GM18873 (cell line): Measurements from ENCODE around the gene MARCHF10.

Experiments
- ATAC-seq: cut with Tn5 transposase; IDR thresholded peaks from one replicate; pipeline ENCODE4 v1.9.1; 2021; ENCODE audit warnings: mild to moderate bottlenecking, moderate library complexity, moderate number of reproducible peaks; ENCODE audit not compliant: unreplicated experiment, low FRiP score

The MARCHF10 gene

DNA sequence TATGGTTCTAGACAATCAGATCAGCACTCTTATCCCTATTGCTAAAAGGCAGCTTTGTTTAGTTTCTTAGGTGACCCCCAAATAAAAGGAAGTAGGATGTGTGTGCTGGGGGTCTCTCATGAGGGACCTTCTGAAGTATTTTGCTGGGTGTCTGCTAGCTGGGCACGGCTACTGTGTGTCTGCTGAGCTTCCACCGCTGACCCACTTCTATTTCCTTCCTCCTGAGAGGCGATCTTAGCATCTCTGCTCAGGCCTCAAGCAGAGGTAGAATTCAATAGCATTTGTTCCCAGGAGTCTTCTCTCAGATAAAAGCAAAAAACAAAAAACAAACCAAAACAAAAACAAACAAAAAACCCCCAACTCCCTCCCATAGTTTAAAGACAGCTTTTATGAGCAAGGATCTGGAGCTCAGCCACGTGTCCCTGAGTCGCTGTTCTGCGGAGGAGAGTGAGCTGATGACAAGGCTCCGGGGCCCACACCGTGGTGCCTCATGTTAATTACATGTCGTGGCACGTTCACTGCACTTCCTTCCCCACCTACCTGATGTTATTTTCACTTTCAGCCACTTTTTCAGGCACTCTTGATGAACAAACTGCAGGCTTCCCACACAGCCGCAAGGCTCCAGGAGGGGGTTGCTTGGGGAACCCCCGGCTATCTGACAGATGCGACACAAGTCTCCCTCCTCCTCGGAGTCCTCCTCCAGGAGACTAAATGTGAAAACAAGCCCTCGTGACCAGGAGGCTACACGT, 83.5 kb downstream of the MARCHF10 start:
- ATAC-seq: peak; percentile 88

DNA sequence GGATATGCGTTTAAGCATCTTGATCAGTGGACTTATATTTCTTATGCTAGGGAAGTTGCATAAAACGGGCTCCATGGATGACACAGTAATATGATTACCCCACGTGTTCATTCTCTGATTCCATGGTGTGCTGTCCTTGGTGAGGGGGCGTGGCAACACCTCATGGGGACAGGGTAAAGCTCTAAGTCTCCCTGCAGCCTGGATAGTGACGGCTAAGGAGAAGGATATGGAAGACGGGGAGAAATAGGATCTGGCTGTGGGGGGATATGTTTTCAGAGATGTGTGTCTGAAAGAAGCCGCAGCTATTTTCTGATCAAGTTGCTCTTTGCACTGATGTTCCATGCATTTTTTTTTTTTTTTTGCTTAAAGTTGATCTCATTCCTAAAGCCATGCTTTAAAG, 84.3 kb downstream of the MARCHF10 start:
- no peak for ATAC-seq

GRCh38 chr17:62722625-62723024, 85.5 kb downstream of the MARCHF10 start:
- ATAC-seq: no peak

GRCh38 chr17:62720126-62720850, 87.8 kb downstream of the MARCHF10 start:
- no peak for ATAC-seq

GRCh38 chr17:62719586-62719985, 88.5 kb downstream of the MARCHF10 start:
- no peak for ATAC-seq

GRCh38 chr17:62718429-62718828, 89.7 kb downstream of the MARCHF10 start:
- ATAC-seq: no peak

GRCh38 chr17:62717889-62718288, 90.2 kb downstream of the MARCHF10 start:
- ATAC-seq: no peak

- no peak for ATAC-seq
Measured at GRCh38 chr17:62717589-62717855, 90.6 kb downstream of the MARCHF10 start.

- no peak for ATAC-seq
Measured at GRCh38 chr17:62716834-62717588, 91.1 kb downstream of the MARCHF10 start.

- ATAC-seq: no peak
Measured at GRCh38 chr17:62715882-62716390, 92.2 kb downstream of the MARCHF10 start.

DNA sequence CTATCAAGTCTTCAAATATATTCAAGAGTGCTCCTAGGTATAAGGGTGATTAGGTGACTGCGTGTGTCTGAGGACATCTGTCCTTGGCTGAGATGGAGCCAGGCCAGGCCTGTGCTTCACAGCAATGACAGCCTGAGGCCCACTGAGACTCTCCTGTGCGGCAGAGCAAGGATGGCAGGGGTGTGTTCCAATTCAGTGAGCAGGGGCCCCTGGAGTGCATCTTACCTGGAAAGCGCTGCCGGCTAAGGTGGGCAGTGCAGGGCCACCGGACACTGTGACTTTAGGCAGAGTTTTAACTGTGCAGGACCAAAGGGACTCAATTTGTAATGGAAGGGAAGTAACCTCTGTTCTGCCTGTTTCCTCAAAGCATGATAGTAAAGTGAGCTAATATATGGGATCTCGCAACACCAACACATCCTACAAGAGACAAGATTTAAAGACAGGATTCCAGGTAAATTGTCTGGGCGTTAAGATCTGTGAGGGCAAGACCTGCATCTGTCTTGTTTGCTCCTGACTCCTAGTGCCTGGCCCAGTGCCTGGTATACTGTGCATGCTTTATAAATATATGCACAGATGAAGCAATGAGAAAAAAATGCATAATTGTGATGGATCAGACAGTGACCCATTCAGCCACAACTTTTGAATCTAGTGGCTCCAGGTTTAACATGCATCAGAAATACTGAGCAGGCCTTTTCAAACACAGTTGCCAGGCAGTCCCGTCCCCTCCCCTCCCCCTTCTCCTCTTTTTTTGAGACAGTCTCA, 93.9 kb downstream of the MARCHF10 start:
- ATAC-seq: no peak

- no peak for ATAC-seq
Measured at GRCh38 chr17:62713086-62713881, 94.8 kb downstream of the MARCHF10 start.

DNA sequence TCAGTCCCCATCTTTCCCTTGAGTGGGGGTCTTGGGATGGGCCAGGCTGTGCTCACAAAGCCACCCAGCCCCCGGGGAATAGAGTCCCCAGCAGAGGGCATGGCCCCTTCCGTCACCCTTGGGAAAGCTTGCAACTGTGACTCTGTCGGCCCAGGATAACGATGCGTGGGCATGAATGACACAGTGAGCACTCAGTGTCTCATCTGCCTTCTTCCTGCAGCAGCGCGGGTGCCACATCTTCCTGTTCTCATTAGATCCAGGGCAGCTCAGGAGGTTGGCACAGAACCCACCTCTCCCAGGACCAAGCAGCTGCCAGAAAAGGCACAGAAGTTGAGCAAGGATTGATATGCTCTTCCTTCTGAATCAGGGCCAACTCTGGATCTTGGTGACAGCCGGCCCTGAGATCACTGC, 95.9 kb downstream of the MARCHF10 start:
- no peak for ATAC-seq

- no peak for ATAC-seq
Measured at GRCh38 chr17:62708587-62708986, 99.5 kb downstream of the MARCHF10 start.

GRCh38 chr17:62707425-62707739, 100.7 kb downstream of the MARCHF10 start:
- no peak for ATAC-seq

DNA sequence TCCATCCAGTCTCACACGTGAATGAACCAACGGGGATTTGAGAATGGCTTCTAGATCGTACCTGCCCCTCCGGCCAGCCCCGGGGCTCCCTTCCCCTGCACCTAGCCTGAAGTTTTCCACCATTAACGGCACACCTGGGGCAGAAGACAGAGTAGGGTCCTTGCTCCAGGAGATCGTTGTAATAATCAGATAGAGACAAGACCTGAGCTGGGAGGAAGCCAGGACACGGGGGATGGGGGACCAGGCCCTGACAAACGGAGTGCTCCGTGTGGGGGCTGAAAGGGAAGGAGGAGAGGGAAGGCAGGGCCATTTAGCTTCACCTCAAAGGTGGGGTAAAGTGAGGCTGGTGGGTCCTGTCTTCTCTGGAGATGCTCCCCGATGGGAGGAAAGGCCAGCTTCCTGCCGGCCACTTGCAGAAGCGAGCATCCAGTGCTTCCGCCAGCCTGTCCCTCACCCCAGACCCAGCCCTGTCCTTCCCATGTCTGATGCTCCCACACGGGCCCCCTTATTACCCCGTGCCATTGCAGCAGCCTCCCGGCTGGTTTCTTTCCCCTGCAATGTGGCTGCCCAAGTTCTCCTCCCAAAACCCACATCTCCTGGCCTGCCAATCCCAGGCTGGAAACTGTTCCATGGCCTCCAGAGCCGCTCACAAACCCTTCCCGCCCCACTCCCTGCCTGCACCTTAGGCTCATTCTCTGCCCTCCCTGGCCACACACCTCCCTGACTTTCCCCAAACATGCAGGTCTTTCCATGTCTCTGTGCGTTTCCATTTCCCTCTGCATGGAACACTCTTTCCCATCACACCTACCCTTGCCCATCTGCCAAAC, 101.3 kb downstream of the MARCHF10 start:
- ATAC-seq: no peak

DNA sequence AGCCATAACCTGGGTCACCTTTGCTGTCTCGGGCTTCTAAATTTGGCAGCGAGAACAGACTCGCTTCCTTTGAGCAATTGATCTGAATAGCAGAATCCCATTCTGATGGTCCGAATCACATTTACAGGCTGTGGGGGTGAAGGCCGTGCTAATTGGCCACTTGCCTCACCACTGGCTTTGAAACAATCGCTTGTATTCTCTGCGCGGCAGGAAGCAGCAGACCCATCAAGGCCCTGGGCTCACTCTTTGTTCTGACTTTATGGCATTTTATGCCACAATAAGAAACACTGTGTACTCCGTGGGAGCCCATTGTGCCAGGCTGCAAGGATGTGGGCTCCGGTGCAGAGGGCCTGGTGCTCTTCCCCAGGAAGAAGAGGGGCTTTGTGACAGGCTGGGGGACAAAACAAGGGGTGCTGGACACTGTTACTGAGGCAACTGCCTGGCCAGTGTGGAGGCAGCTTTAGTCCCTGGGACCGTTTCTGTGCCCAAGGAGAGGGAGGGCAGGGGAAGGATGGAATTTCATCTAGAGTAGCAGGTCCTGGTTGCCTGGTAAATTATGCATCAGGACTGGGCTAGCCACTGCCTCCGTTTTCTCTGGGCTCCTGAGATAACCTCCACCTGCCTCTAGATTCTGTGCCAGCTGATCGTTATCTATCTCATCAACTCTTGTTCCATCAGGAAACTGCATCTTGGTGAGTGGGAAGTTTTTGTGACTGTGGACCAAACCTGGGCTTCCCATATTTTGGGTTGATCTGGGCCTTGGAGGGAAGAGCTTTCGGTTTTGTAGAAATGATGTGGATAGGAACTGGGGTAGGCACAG, 102.1 kb downstream of the MARCHF10 start:
- ATAC-seq: no peak

DNA sequence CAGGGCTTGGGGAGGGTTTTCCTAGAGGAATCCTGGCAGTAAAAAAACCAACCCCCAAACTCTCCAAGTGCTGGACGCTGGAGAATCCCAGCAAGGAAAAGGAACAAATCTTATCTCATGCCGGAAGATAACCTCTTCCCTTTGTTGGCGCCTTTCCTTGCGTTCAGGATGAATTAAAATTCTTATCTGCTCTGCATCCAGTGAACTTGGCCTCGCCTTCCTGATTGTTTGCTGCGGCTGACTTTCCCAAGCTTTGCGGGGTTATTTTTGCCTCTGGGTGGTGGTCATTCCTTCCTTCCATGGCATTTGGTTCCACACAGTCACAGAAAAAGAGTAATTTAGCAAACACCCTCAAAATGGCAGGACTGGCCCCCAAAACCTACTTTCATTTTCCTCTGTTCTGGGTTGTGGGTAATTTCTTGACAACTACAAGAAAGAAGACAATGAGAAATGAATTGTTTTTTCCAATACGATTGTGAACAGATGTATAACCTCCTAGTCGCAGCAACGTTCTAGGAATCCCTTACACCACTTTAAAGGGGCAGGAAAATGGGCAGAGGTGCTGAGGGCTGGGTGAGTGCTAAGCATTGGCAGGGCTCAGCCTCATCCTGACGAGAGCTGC, 102.8 kb downstream of the MARCHF10 start:
- no peak for ATAC-seq
